Neural cell (in vitro differentiated cells): ENCODE results near the gene MLLT10. TPM values are rescaled to one million over a fixed set of nuclear protein-coding genes. Genes with fewer than 3 reads are reported as not detected.

Source experiments
- H2AFZ ChIP-seq: fragments of 200-600, 300-800 bp; sonication (generic), shearing (Covaris generic); 2 replicates; pipeline ENCODE4 v1.6.0; 2014; ENCODE audit warnings: low read depth, mild to moderate bottlenecking, antibody characterized with exemption, low read length, moderate library complexity
- H3F3A ChIP-seq: fragments of 200-600 bp; shearing (Covaris generic); 2 replicates; pipeline ENCODE4 v1.6.1; 2016; ENCODE audit warnings: mild to moderate bottlenecking, moderate library complexity, mixed read lengths, antibody characterized with exemption, low read length; ENCODE audit not compliant: insufficient read depth, poor library complexity, severe bottlenecking
- H3K27ac ChIP-seq: fragments of 200-600, 300-800 bp; sonication (generic), shearing (Covaris generic); 2 replicates; pipeline ENCODE4 v1.5.1; 2014; ENCODE audit warnings: mild to moderate bottlenecking, low read length, moderate library complexity
- H3K27me3 ChIP-seq: fragments of 300-800, 200-600 bp; sonication (generic), shearing (Covaris generic); 2 replicates; pipeline ENCODE4 v1.6.0; 2014; ENCODE audit warnings: mild to moderate bottlenecking, low read depth, low read length, moderate library complexity; ENCODE audit not compliant: insufficient read depth
- H3K36me3 ChIP-seq: fragments of 300-800, 200-600 bp; sonication (generic), shearing (Covaris generic); 2 replicates; pipeline ENCODE4 v1.5.1; 2014; ENCODE audit warnings: mild to moderate bottlenecking, antibody characterized with exemption, low read length, moderate library complexity; ENCODE audit not compliant: insufficient read depth
- H3K4me2 ChIP-seq: fragments of 300-800, 200-600 bp; sonication (generic), shearing (Covaris generic); 2 replicates; pipeline ENCODE4 v1.6.0; 2014; ENCODE audit warnings: mild to moderate bottlenecking, low read length
- H3K4me3 ChIP-seq: fragments of 300-800, 200-600 bp; sonication (generic), shearing (Covaris generic); 2 replicates; pipeline ENCODE4 v1.5.1; 2014; ENCODE audit warnings: mild to moderate bottlenecking, low read length, moderate library complexity
- H3K79me2 ChIP-seq: fragments of 200-600 bp; shearing (Covaris generic); replicated peaks from 2 replicates; pipeline ENCODE4 v1.6.0; 2014; ENCODE audit warnings: mild to moderate bottlenecking, low read length, moderate library complexity; ENCODE audit not compliant: insufficient read depth
- H3K9ac ChIP-seq: fragments of 300-800, 200-600 bp; sonication (generic), shearing (Covaris generic); 2 replicates; pipeline ENCODE4 v1.6.1; 2016; ENCODE audit warnings: mild to moderate bottlenecking, low read length, mixed read lengths
- H3K9me2 ChIP-seq: fragments of 200-600 bp; shearing (Covaris generic); 2 replicates; pipeline ENCODE4 v1.6.1; 2016; ENCODE audit warnings: mild to moderate bottlenecking, low read length, mixed read lengths; ENCODE audit not compliant: insufficient read depth
- H3K9me3 ChIP-seq: fragments of 200-600, 300-800 bp; sonication (generic), shearing (Covaris generic); 2 replicates; pipeline ENCODE4 v1.6.1; 2016; ENCODE audit warnings: mild to moderate bottlenecking, mixed run types, low read length, moderate library complexity, mixed read lengths
- H4K20me1 ChIP-seq: fragments of 200-600 bp; shearing (Covaris generic); 2 replicates; pipeline ENCODE4 v1.6.1; 2016; ENCODE audit warnings: mild to moderate bottlenecking, mixed run types; ENCODE audit not compliant: insufficient read depth
- EP300 ChIP-seq: fragments of 450-650 bp; conservative IDR thresholded peaks from 2 replicates; pipeline ENCODE4 v1.6.1; 2014; ENCODE audit warnings: antibody characterized with exemption, mild to moderate bottlenecking, moderate library complexity; ENCODE audit not compliant: poor library complexity, severe bottlenecking
- EZH2 ChIP-seq: fragments of 200-600, 300-800 bp; shearing (Covaris generic), sonication (generic); IDR thresholded peaks from 2 replicates; pipeline ENCODE4 v1.6.1; 2014; ENCODE audit warnings: antibody characterized with exemption, low read length, borderline replicate concordance, mild to moderate bottlenecking; ENCODE audit not compliant: insufficient read depth, poor library complexity, severe bottlenecking
- MXI1 ChIP-seq: fragments of 450-650 bp; conservative IDR thresholded peaks from 2 replicates; pipeline ENCODE4 v1.6.1; 2014; ENCODE audit warnings: antibody characterized with exemption, mild to moderate bottlenecking; ENCODE audit not compliant: poor library complexity, severe bottlenecking
- POLR2AphosphoS5 ChIP-seq: IDR thresholded peaks from 2 replicates; pipeline ENCODE4 v1.6.1; 2012
- RAD21 ChIP-seq: fragments of 450-650 bp; conservative IDR thresholded peaks from 2 replicates; pipeline ENCODE4 v1.6.1; 2014; ENCODE audit warnings: antibody characterized with exemption, mild to moderate bottlenecking, moderate library complexity
- SMC3 ChIP-seq: fragments of 450-650 bp; conservative IDR thresholded peaks from 2 replicates; pipeline ENCODE4 v1.6.1; 2014; ENCODE audit warnings: antibody characterized with exemption, mild to moderate bottlenecking, moderate library complexity; ENCODE audit not compliant: poor library complexity
- TAF1 ChIP-seq: IDR thresholded peaks from 2 replicates; pipeline ENCODE4 v1.6.1; 2012; ENCODE audit warnings: low read depth
- polyA plus RNA-seq: library from polyadenylated mRNA; depleted of rRNA; stranded (reverse); fragments of >200 nt; gene quantifications from 2 replicates; pipeline ENCODE4 v1.2.3, GENCODE V29; 2014
- TF ChIP-seq, protein P1 (sequence below): IDR thresholded peaks from 2 replicates; pipeline ENCODE4 v1.6.1; 2012; ENCODE audit warnings: borderline replicate concordance
- TF ChIP-seq, protein P2 (sequence below): fragments of 450-650 bp; IDR thresholded peaks from 2 replicates; pipeline ENCODE4 v1.5.1; 2014; ENCODE audit warnings: antibody characterized with exemption, mild to moderate bottlenecking, moderate library complexity; ENCODE audit not compliant: poor library complexity, severe bottlenecking

Gene MLLT10
- polyA plus RNA-seq, 1 donor from 2014 or later = 31.0 TPM

DNA sequence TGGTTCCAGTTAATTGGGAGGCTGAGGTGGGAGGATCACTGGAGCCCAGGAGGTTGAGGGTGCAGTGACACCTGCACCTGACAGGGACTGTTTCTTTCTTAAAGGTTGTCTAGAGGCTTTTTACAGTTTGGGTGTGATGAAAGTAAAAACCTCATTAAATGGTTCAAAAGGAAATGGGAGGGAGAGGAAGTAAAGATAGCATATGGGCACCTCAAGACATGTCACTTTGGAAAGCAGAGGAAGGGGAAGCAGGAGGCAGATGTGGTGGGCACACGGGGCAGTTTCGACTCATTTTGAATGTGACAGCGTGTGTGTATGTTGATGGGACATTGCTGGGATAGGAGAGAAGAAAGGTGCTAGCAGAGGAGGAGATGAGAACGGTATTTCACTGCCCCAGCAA, 203.1 kb downstream of the MLLT10 start:
- Histone ChIP-seq H3K9ac (no peak overlapping the region), H4K20me1 (no peaks in the 10 kb centered on the region), H3K79me2 (no peaks in the 10 kb centered on the region), H3K4me3 (no peak overlapping the region), H3K4me2 (no peak overlapping the region), H3K9me3 (no peaks in the 10 kb centered on the region), H2AFZ (no peak overlapping the region), H3K36me3 (peaks cover 14% of the 10 kb centered on the region), H3K9me2 (no peaks in the 10 kb centered on the region), H3K27ac (no peak overlapping the region), H3F3A (no peaks in the 10 kb centered on the region), H3K27me3 (no peaks in the 10 kb centered on the region)
- no peak for TF ChIP-seq TAF1
- TF ChIP-seq, protein P1, sequence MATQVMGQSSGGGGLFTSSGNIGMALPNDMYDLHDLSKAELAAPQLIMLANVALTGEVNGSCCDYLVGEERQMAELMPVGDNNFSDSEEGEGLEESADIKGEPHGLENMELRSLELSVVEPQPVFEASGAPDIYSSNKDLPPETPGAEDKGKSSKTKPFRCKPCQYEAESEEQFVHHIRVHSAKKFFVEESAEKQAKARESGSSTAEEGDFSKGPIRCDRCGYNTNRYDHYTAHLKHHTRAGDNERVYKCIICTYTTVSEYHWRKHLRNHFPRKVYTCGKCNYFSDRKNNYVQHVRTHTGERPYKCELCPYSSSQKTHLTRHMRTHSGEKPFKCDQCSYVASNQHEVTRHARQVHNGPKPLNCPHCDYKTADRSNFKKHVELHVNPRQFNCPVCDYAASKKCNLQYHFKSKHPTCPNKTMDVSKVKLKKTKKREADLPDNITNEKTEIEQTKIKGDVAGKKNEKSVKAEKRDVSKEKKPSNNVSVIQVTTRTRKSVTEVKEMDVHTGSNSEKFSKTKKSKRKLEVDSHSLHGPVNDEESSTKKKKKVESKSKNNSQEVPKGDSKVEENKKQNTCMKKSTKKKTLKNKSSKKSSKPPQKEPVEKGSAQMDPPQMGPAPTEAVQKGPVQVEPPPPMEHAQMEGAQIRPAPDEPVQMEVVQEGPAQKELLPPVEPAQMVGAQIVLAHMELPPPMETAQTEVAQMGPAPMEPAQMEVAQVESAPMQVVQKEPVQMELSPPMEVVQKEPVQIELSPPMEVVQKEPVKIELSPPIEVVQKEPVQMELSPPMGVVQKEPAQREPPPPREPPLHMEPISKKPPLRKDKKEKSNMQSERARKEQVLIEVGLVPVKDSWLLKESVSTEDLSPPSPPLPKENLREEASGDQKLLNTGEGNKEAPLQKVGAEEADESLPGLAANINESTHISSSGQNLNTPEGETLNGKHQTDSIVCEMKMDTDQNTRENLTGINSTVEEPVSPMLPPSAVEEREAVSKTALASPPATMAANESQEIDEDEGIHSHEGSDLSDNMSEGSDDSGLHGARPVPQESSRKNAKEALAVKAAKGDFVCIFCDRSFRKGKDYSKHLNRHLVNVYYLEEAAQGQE = no peak
- no peak for TF ChIP-seq EZH2
- peak; percentile 23 for TF ChIP-seq POLR2AphosphoS5

DNA sequence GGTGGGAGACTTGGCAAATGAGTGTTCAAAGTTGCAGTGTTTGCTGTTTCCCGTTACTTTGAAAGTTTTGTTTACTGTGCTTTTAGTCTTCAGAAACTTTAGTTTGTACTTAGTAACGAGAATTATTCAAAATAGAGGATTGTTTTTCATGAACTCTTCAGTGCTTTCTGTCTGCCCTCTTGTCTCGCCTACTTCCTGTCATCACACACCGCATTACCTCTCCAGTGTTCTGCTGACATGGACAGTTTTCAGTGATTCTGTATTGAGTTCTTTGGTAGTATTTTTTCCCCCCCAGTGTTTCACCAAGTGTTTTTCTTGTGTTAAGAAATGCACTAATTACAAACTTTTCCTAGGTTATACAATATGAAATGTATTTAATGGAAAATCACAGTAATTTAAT, 207.0 kb downstream of the MLLT10 start:
- TF ChIP-seq EZH2 (no peak), RAD21 (no peak), EP300 (no peak), SMC3 (no peak), TAF1 (no peak), POLR2AphosphoS5 (no peak), MXI1 (no peak)
- TF ChIP-seq, protein P2, sequence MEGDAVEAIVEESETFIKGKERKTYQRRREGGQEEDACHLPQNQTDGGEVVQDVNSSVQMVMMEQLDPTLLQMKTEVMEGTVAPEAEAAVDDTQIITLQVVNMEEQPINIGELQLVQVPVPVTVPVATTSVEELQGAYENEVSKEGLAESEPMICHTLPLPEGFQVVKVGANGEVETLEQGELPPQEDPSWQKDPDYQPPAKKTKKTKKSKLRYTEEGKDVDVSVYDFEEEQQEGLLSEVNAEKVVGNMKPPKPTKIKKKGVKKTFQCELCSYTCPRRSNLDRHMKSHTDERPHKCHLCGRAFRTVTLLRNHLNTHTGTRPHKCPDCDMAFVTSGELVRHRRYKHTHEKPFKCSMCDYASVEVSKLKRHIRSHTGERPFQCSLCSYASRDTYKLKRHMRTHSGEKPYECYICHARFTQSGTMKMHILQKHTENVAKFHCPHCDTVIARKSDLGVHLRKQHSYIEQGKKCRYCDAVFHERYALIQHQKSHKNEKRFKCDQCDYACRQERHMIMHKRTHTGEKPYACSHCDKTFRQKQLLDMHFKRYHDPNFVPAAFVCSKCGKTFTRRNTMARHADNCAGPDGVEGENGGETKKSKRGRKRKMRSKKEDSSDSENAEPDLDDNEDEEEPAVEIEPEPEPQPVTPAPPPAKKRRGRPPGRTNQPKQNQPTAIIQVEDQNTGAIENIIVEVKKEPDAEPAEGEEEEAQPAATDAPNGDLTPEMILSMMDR = no peak
- TF ChIP-seq, protein P1 = no peak
- Histone ChIP-seq H3K4me2 (no peak overlapping the region), H3K9me2 (no peaks in the 10 kb centered on the region), H3K27ac (no peak overlapping the region), H3K9me3 (no peaks in the 10 kb centered on the region), H3K9ac (no peak overlapping the region), H3K4me3 (no peak overlapping the region), H3F3A (no peaks in the 10 kb centered on the region), H3K36me3 (peaks cover 24% of the 10 kb centered on the region), H2AFZ (no peak overlapping the region), H3K27me3 (no peaks in the 10 kb centered on the region), H3K79me2 (no peaks in the 10 kb centered on the region), H4K20me1 (no peaks in the 10 kb centered on the region)
